ENCODE results near the gene ERBB3. TPM values are rescaled to one million over a fixed set of nuclear protein-coding genes. Genes with fewer than 3 reads are reported as not detected.

Gene ERBB3
- polyA plus RNA-seq, 1 of the 3 experiments (the other 2 are of a cell fraction) = 1.4 TPM

DNA sequence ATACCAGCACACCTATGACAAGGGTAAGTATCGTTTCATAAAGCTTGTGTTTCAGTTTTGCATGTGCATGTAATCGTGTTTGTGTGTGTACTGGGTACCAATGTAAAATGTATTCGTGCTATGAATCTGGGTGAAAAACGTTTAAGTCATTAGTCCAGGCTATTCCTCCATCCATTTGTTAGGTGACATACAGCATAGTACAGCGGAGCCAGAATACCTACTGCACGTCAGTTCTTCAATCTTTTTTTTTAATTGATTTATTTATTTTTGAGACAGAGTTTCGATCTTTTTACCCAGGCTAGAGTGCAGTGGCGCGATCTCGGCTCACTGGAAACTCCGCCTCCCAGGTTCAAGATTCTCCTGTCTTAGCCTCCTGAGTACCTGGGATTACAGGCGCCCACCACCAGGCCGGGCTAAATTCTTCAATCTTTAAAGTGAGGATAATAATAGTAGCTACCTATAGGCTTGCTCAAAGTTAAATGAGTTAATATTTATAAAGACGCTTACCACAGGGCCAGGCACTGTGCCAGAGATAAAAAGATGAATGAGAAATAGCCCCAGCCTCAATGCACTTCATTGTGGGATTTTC, 38.9 kb upstream of the ERBB3 start:
- Histone ChIP-seq H2AFZ (ENCODE audit: low read depth) (peak overlapping the region; percentile 97), H3F3A (replicated peaks; ENCODE audit: insufficient read depth) (peaks cover 31% of the 10 kb centered on the region), H3K4me3 (ENCODE audit: low read depth in 2 of 2, low read length in 1 of 2) (peak overlapping the region; percentile 45 to 62), H3K27ac (ENCODE audit: low read depth in 2 of 2, low read length in 1 of 2) (peak overlapping the region; percentile 85 to 90), H3K9me3 (no peaks in the 10 kb centered on the region), H3K27me3 (ENCODE audit: insufficient read depth) (no peaks in the 10 kb centered on the region), H3K79me2 (ENCODE audit: insufficient read depth) (peaks cover 22% of the 10 kb centered on the region), H3K36me3 (replicated peaks in 1 of 2; ENCODE audit: control insufficient read depth in 1 of 2, insufficient read depth in 2 of 2, low read length in 1 of 2) (peaks cover 29 to 30% of the 10 kb centered on the region in 2 experiments), H3K9ac (peak overlapping the region; percentile 65; the same call in 1 of the 2 replicates), H4K20me1 (ENCODE audit: insufficient read depth) (peaks cover 14% of the 10 kb centered on the region), H3K9me2 (no peaks in the 10 kb centered on the region), H3K4me2 (peak overlapping the region; percentile 81), H3K4me1 (ENCODE audit: control insufficient read depth in 1 of 2, insufficient read depth in 2 of 2, low read depth in 1 of 2, low read length in 1 of 2) (peaks cover 6 to 10% of the 10 kb centered on the region in 2 experiments)
- ChIA-PET POLR2A (interaction anchor here (0.6 to 2.0 kb wide), 4 partner anchors 17 to 77 kb away, joined by 3 to 6 read pairs (median 4); partner anchors contain the start of genes IKZF4 and ZC3H10), CTCF (interaction anchor here (0.8 to 5.1 kb wide), 12 partner anchors 12 to 303 kb away, joined by 3 to 46 read pairs (median 4); partner anchors contain the start of genes IKZF4, PYM1 and SUOX)
- DNase-seq = no peak
- TF ChIP-seq POLR2AphosphoS5 (IDR thresholded peaks at IDR 0.05; ENCODE audit: low read depth, low read length) = no peak
- TF ChIP-seq TAF1 (IDR thresholded peaks at IDR 0.05; ENCODE audit: borderline replicate concordance, low read depth, low read length) = no peak
- TF ChIP-seq NRF1 (IDR thresholded peaks at IDR 0.05; ENCODE audit: low read depth, low read length) = no peak
- TF ChIP-seq TCF12 (IDR thresholded peaks at IDR 0.05) = no peak
- no peak for TF ChIP-seq EP300 (IDR thresholded peaks at IDR 0.05; ENCODE audit: borderline replicate concordance in 1 of 2, low read depth in 1 of 2, low read length in 1 of 2)
- no peak for TF ChIP-seq MEF2A (IDR thresholded peaks at IDR 0.05; ENCODE audit: borderline replicate concordance, low read depth)
- TF ChIP-seq, protein P1, sequence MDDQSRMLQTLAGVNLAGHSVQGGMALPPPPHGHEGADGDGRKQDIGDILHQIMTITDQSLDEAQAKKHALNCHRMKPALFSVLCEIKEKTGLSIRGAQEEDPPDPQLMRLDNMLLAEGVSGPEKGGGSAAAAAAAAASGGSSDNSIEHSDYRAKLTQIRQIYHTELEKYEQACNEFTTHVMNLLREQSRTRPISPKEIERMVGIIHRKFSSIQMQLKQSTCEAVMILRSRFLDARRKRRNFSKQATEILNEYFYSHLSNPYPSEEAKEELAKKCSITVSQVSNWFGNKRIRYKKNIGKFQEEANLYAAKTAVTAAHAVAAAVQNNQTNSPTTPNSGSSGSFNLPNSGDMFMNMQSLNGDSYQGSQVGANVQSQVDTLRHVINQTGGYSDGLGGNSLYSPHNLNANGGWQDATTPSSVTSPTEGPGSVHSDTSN (IDR thresholded peaks at IDR 0.05) = no peak
- no peak for TF ChIP-seq YY1 (IDR thresholded peaks at IDR 0.05; ENCODE audit: low read depth)
- TF ChIP-seq, protein P2, sequence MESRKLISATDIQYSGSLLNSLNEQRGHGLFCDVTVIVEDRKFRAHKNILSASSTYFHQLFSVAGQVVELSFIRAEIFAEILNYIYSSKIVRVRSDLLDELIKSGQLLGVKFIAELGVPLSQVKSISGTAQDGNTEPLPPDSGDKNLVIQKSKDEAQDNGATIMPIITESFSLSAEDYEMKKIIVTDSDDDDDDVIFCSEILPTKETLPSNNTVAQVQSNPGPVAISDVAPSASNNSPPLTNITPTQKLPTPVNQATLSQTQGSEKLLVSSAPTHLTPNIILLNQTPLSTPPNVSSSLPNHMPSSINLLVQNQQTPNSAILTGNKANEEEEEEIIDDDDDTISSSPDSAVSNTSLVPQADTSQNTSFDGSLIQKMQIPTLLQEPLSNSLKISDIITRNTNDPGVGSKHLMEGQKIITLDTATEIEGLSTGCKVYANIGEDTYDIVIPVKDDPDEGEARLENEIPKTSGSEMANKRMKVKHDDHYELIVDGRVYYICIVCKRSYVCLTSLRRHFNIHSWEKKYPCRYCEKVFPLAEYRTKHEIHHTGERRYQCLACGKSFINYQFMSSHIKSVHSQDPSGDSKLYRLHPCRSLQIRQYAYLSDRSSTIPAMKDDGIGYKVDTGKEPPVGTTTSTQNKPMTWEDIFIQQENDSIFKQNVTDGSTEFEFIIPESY (IDR thresholded peaks at IDR 0.05; ENCODE audit: borderline replicate concordance, low read depth) = no peak
- TF ChIP-seq, protein P3, sequence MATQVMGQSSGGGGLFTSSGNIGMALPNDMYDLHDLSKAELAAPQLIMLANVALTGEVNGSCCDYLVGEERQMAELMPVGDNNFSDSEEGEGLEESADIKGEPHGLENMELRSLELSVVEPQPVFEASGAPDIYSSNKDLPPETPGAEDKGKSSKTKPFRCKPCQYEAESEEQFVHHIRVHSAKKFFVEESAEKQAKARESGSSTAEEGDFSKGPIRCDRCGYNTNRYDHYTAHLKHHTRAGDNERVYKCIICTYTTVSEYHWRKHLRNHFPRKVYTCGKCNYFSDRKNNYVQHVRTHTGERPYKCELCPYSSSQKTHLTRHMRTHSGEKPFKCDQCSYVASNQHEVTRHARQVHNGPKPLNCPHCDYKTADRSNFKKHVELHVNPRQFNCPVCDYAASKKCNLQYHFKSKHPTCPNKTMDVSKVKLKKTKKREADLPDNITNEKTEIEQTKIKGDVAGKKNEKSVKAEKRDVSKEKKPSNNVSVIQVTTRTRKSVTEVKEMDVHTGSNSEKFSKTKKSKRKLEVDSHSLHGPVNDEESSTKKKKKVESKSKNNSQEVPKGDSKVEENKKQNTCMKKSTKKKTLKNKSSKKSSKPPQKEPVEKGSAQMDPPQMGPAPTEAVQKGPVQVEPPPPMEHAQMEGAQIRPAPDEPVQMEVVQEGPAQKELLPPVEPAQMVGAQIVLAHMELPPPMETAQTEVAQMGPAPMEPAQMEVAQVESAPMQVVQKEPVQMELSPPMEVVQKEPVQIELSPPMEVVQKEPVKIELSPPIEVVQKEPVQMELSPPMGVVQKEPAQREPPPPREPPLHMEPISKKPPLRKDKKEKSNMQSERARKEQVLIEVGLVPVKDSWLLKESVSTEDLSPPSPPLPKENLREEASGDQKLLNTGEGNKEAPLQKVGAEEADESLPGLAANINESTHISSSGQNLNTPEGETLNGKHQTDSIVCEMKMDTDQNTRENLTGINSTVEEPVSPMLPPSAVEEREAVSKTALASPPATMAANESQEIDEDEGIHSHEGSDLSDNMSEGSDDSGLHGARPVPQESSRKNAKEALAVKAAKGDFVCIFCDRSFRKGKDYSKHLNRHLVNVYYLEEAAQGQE (IDR thresholded peaks at IDR 0.05; ENCODE audit: low read depth, low read length) = no peak
- TF ChIP-seq CHD2 (IDR thresholded peaks at IDR 0.05; ENCODE audit: low read length, partially characterized antibody) = no peak
- WGBS (ENCODE audit: low lambda C conversion rate) = 43% methylated on average over 14 of the region's 14 CpGs

Measured in SK-N-SH (cell line).